Gastroesophageal sphincter (tissue), 3 donors: ENCODE results near the gene RBM47.

ENCODE experiments used
- CTCF ChIP-seq, 4 experiments: fragments of 200-600 bp in 2 of 4; fragments of 450-650 bp in 2 of 4; sonication (generic) in 1 of 4; IDR thresholded peaks; one replicate each; pipeline ENCODE4 v1.5.1; 2017 to 2019; ENCODE audit warnings: antibody characterized with exemption in 4 of 4, mild to moderate bottlenecking in 2 of 4, moderate library complexity in 2 of 4
- POLR2A ChIP-seq, 2 donors: fragments of 450-650 bp; IDR thresholded peaks; one replicate each; pipeline ENCODE4 v1.6.1; 2017; ENCODE audit warnings: antibody characterized with exemption in 2 of 2, mild to moderate bottlenecking in 2 of 2, moderate library complexity in 1 of 2

- TF ChIP-seq CTCF (IDR thresholded peaks at IDR 0.05) (no peak), POLR2A (IDR thresholded peaks at IDR 0.05) (no peak)
These were observed 55.9 kb downstream of the RBM47 start for GRCh38 chr4:40573593-40574311.
